Fibroblast of upper back skin (primary cell): ENCODE data around the gene P2RX3.
A peak's percentile ranks its signal among the peaks of the same experiment; 100 is the strongest.

Experiments used
- DNase-seq: peaks from one replicate; pipeline ENCODE4 v3.0.0-alpha.2; 2013

P2RX3 gene

GRCh38 chr11:57310630-57311086 lies 27.5 kb upstream of the P2RX3 start:
- DNase-seq: peak; percentile 9

GRCh38 chr11:57311109-57311936 lies 26.8 kb upstream of the P2RX3 start:
- peak; percentile 97 for DNase-seq

GRCh38 chr11:57312511-57313021 lies 25.6 kb upstream of the P2RX3 start:
- DNase-seq: no peak

GRCh38 chr11:57313071-57313787 lies 24.9 kb upstream of the P2RX3 start:
- DNase-seq: no peak

- no peak for DNase-seq
These were observed 24.4 kb upstream of the P2RX3 start for GRCh38 chr11:57313788-57314135.

GRCh38 chr11:57314221-57314973 lies 23.8 kb upstream of the P2RX3 start:
- no peak for DNase-seq

- DNase-seq: peak; percentile 73
These were observed 22.7 kb upstream of the P2RX3 start for GRCh38 chr11:57315491-57315890.

GRCh38 chr11:57316017-57316416 lies 22.1 kb upstream of the P2RX3 start:
- DNase-seq: no peak

GRCh38 chr11:57318178-57318577 lies 20.0 kb upstream of the P2RX3 start:
- peak; percentile 45 for DNase-seq

GRCh38 chr11:57320067-57320718 lies 18.0 kb upstream of the P2RX3 start:
- no peak for DNase-seq

- no peak for DNase-seq
These were observed 17.3 kb upstream of the P2RX3 start for GRCh38 chr11:57320719-57321387.

GRCh38 chr11:57321388-57322255 lies 16.5 kb upstream of the P2RX3 start:
- DNase-seq: peak; percentile 12

- peak; percentile 99 for DNase-seq
These were observed 15.6 kb upstream of the P2RX3 start for GRCh38 chr11:57322256-57323166.

- DNase-seq: peak; percentile 34
These were observed 14.8 kb upstream of the P2RX3 start for GRCh38 chr11:57323167-57323854.

GRCh38 chr11:57323855-57324153 lies 14.3 kb upstream of the P2RX3 start:
- no peak for DNase-seq

- peak; percentile 48 for DNase-seq
These were observed 13.8 kb upstream of the P2RX3 start for GRCh38 chr11:57324154-57324885.

GRCh38 chr11:57324886-57325734 lies 13.0 kb upstream of the P2RX3 start, which contains the start of gene TNKS1BP1:
Gene TNKS1BP1 (minus strand): TSS chr11:57324952. CDS start chr11:57321885, 3,067 bp downstream.
- DNase-seq: peak; percentile 98

- no peak for DNase-seq
These were observed 12.5 kb upstream of the P2RX3 start for GRCh38 chr11:57325735-57326048.
